Psoas muscle (tissue), 8 donors: ENCODE measurements around the gene GDF15. TPM values are rescaled to one million over a fixed set of nuclear protein-coding genes. Genes with fewer than 3 reads are reported as not detected.
"Not testable (repeated sequence)": the region's sequence is repeated elsewhere in the genome, so short reads cannot be mapped to it uniquely, and the experiment has no call there.

Experiments
- ATAC-seq, 4 donors: fragments of 200-7000 bp; cut with Tn5 transposase; one replicate each; pipeline ENCODE4 v1.9.1; 2020; ENCODE audit warnings: moderate library complexity in 3 of 4, mild to moderate bottlenecking in 2 of 4
- DNase-seq, 2 donors: peaks; one replicate each; pipeline ENCODE4 v3.0.0-alpha.2; 2020
- H3K27ac ChIP-seq: fragments of 200-600 bp; one replicate; pipeline ENCODE4 v1.8.0; 2022
- H3K27me3 ChIP-seq, 3 donors: fragments of 200-600 bp in 1 of 3; one replicate each; pipeline versions ENCODE4 v1.6.1 to v1.8.0; 2013 to 2022; ENCODE audit warnings: low read length in 2 of 3, mild to moderate bottlenecking in 2 of 3, moderate library complexity in 1 of 3; ENCODE audit not compliant: insufficient read depth in 3 of 3
- H3K36me3 ChIP-seq, 2 donors: fragments of 200-600 bp in 1 of 2; one replicate each; pipeline versions ENCODE4 v1.6.1 to v1.8.0; 2013 to 2022; ENCODE audit warnings: low read depth in 1 of 2, mild to moderate bottlenecking in 1 of 2, moderate library complexity in 1 of 2; ENCODE audit not compliant: insufficient read depth in 1 of 2
- H3K4me1 ChIP-seq: fragments of 200-600 bp; one replicate; pipeline ENCODE4 v1.8.0; 2022
- H3K4me3 ChIP-seq: fragments of 200-600 bp; one replicate; pipeline ENCODE4 v1.8.0; 2022; ENCODE audit warnings: mild to moderate bottlenecking
- H3K9me3 ChIP-seq: fragments of 200-600 bp; one replicate; pipeline ENCODE4 v1.8.0; 2022
- WGBS, 3 donors: extraction: QIAGEN DNeasy Blood & Tissue Kit; methylation state at CpG; one replicate each; pipeline versions ENCODE4 v1.1.6 to v1.1.7; 2013; 5-methylcytosine and 5-hydroxymethylcytosine counted together
- intact Hi-C, 2 donors: fragments of 100-400 bp; cut with DNase I; formaldehyde crosslinking; loops; one replicate each; pipeline versions ENCODE4 v1.11.0 to v1.14.2; 2022
- polyA plus RNA-seq, 3 donors: library from polyadenylated mRNA; stranded (reverse); fragments of 200-250 nt; gene quantifications; one replicate each; pipeline ENCODE4 v1.2.3, GENCODE V29; 2013
- total RNA-seq, 4 donors: library from RNA; stranded (reverse); fragmentation: NEBNext Ultra II Directional in 2 of 4; extraction: Animal tissue kit (Norgen Biotek cat#: 25700) in 2 of 4; gene quantifications; one replicate each; pipeline versions ENCODE4 v1.2.1 to v1.2.4, GENCODE V29; 2021 to 2023
- TF ChIP-seq, protein P1 (sequence below): fragments of 200-600 bp; IDR thresholded peaks from one replicate; pipeline ENCODE4 v1.8.0; 2022; ENCODE audit warnings: antibody characterized with exemption
- donor health status: healthy with polysubstance abuse.
- donor health status: DM: no; HTN: no; CAD: no; lungs with moderate emphysema.
- donor health status: Bipolar disorder and iron deficiency.
- donor health status: healthy.
- donor health status: DM: yes; HTN: yes; CAD: no.
- donor health status: DM: no; HTN: no; CAD: no.
- donor health status: DM: no; HTN: no; CAD: no.
- donor health status: DM: yes; HTN: yes; CAD: no.

The GDF15 gene
- total and polyA plus RNA-seq, 7 donors = 0.27 to 37.1 (median 0.99) TPM

DNA sequence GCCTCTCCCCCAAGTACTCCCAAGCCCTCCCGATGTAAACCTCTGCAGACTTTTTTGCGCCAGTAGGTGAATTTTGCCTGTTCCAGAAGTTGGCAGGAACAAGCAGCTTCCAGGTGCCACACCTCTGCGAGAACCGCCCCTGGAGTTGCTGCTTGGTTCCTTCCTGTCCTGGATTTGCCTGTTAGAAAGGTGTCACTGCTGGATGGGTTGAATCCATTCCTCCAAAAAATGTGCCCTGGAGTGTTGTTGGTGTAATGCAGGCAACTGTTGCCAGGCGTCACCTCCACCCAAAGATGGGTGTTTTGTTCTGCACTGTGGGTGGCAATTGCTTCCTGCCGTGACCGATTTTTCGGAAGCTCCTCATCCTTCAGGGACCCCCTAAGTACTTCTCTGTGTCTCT lies 39.9 kb upstream of the GDF15 start:
- H3K36me3 ChIP-seq = peaks cover 2 to 43% of the 10 kb centered on the region in 2 donors
- intact Hi-C loops = loop anchor here in 1 of 2 donors (5.0 kb wide), 1 partner anchor 66 kb away; no protein-coding TSS in a partner anchor
- H3K27me3 ChIP-seq = no peaks in the 10 kb centered on the region
- ATAC-seq = no peak
- 70 to 73% (median 71%) methylated on average over 8 of the region's 8 CpGs for WGBS, 3 donors
- no peak overlapping the region for H3K27ac ChIP-seq
- H3K9me3 ChIP-seq = no peaks in the 10 kb centered on the region
- no peak for DNase-seq
- H3K4me3 ChIP-seq = no peak overlapping the region
- TF ChIP-seq, protein P1, sequence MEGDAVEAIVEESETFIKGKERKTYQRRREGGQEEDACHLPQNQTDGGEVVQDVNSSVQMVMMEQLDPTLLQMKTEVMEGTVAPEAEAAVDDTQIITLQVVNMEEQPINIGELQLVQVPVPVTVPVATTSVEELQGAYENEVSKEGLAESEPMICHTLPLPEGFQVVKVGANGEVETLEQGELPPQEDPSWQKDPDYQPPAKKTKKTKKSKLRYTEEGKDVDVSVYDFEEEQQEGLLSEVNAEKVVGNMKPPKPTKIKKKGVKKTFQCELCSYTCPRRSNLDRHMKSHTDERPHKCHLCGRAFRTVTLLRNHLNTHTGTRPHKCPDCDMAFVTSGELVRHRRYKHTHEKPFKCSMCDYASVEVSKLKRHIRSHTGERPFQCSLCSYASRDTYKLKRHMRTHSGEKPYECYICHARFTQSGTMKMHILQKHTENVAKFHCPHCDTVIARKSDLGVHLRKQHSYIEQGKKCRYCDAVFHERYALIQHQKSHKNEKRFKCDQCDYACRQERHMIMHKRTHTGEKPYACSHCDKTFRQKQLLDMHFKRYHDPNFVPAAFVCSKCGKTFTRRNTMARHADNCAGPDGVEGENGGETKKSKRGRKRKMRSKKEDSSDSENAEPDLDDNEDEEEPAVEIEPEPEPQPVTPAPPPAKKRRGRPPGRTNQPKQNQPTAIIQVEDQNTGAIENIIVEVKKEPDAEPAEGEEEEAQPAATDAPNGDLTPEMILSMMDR = no peak
- peaks cover 5% of the 10 kb centered on the region for H3K4me1 ChIP-seq

DNA sequence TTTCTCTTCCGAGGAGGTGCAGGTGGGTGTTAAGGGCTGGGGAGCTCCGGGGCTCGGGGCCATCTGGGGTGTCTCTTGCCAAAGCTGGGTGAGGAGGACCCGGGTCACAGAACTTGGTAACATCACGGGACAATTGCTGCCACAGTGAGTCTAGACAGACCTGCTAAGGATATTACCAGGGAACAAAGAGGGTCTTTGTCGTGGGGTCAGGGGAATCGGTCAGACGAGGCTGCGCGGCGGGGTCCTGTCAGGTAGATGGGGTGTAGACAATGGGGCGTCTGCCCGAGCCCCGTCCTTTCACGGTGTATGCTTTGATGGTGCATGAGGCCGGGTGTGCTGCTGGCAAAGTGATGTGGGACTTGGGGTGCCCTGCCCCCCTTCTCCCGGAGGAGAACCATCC lies 37.8 kb upstream of the GDF15 start:
- Histone ChIP-seq H3K4me3 (no peak overlapping the region), H3K4me1 (peaks cover 4% of the 10 kb centered on the region), H3K9me3 (no peaks in the 10 kb centered on the region), H3K27me3 (no peaks in the 10 kb centered on the region), H3K36me3 (peaks cover 2 to 45% of the 10 kb centered on the region in 2 donors), H3K27ac (no peak overlapping the region)
- no peak for DNase-seq
- TF ChIP-seq, protein P1 = no peak
- no peak for ATAC-seq
- WGBS, 3 donors = 87 to 92% (median 88%) methylated on average over 17 of the region's 17 CpGs
- intact Hi-C loops = loop anchor here in 1 of 2 donors (5.0 kb wide), 1 partner anchor 64 kb away; no protein-coding TSS in a partner anchor

DNA sequence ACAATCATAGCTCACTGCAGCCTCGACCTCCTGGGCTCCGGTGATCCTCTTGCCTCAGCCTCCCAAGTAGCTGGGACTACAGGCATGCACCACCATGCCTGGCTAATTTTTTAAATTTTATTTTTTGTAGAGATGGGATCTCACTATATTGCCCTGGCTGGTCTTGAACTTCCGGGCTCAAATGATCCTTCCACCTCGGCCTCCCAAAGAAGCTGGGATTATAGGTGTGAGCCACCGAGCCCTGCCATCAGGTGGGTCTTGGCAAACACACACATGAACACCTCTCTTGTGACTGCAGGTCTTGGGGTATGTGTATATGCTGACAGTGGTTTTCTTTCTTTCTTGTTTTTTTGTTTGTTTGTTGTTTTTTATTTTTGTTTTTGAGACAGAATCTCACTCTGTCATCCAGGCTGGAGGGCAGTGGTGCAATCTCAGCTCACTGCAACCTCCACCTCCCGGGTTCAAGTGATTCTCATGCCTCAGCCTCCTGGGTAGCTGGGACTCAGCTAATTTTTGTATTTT lies 37.1 kb upstream of the GDF15 start:
- H3K27me3 ChIP-seq, H3K27ac ChIP-seq, H3K9me3 ChIP-seq, DNase-seq, ATAC-seq, H3K4me1 ChIP-seq, H3K4me3 ChIP-seq: not testable (repeated sequence)
- peaks cover 2 to 44% of the 10 kb centered on the region in 2 donors for H3K36me3 ChIP-seq
- 86 to 89% (median 89%) methylated on average over 6 of the region's 6 CpGs for WGBS, 3 donors
- intact Hi-C loops = loop anchor here (1.0 to 5.0 kb wide), 2 partner anchors 61 to 63 kb away; no protein-coding TSS in a partner anchor

DNA sequence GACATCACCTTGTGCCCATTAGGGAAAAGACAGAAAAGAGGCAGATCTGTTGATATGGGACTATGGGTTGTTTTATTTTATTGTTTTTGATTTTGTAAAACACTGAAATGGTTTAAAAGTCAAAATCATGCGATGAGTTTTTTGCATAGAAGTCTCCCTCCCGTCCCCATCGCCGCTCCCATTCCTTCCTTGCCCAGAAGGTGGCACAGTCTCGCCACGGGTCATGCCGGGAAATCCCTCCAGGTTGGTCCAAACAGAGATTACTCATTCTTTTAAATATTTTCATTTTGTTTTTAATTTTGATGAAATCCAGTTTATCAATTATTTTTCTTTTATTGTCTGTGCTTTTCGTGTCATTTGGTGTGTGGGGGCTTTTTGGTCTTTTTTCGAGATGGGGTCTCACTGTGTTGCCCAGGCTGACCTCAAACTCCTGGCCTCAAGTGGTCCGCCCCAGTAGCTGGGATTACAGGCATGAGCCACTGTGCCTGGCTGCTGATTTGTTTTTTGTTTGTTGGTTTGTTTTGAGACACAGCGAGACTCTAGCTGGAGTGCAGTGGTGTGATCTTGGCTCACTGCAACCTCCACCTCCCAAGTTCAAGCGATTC lies 36.3 kb upstream of the GDF15 start:
- Histone ChIP-seq H3K36me3 (peaks cover 2 to 42% of the 10 kb centered on the region in 2 donors), H3K27ac (no peak overlapping the region), H3K4me1 (peaks cover 3% of the 10 kb centered on the region), H3K9me3 (no peaks in the 10 kb centered on the region), H3K27me3 (no peaks in the 10 kb centered on the region), H3K4me3 (no peak overlapping the region)
- 59 to 70% (median 60%) methylated on average over 12 of the region's 12 CpGs for WGBS, 3 donors
- intact Hi-C loops = loop anchor here (1.0 to 5.0 kb wide), 2 partner anchors 61 to 63 kb away; no protein-coding TSS in a partner anchor
- ATAC-seq = peak; percentile 57 to 81 (median 74)
- TF ChIP-seq, protein P1 = peak; percentile 75
- DNase-seq = peak; percentile 60 to 73

DNA sequence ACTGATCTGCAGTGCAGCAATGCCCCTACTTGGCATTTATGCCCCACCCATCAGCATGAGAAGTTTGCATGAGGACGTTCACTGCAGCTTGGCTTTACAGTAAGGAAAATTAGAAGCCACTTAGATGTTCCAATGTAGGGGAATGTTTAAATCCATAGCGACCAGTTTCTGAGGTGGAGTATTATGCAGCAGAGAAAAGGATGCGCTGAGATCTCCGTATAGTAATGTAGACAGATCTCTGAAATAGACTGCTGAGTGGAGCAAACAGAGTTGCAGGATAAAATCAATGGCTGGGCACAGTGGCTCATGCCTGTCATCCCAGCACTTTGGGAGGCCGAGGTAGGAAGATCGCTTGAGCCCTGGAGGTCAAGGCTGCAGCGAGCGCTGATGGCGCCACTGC lies 35.5 kb upstream of the GDF15 start:
- Histone ChIP-seq H3K9me3 (no peaks in the 10 kb centered on the region), H3K27me3 (no peaks in the 10 kb centered on the region), H3K4me3 (no peak overlapping the region), H3K27ac (no peak overlapping the region), H3K36me3 (peaks cover 2 to 40% of the 10 kb centered on the region in 2 donors), H3K4me1 (peaks cover 3% of the 10 kb centered on the region)
- no peak for DNase-seq
- intact Hi-C loops = no loop called here
- no peak for ATAC-seq
- 85 to 92% (median 86%) methylated on average over 9 of the region's 9 CpGs for WGBS, 3 donors
- TF ChIP-seq, protein P1 = no peak
